Transverse colon (tissue), 4 donors: ENCODE data around the gene ETHE1. TPM values are rescaled to one million over a fixed set of nuclear protein-coding genes. Genes with fewer than 3 reads are reported as not detected.

Experiments used
- DNase-seq: peaks from one replicate; pipeline ENCODE4 v3.0.0-alpha.2; 2019
- H3K27ac ChIP-seq, 4 donors: fragments of 200-600 bp; sonication (generic); 2 replicates each; pipeline ENCODE4 v1.5.1; 2016 to 2018; ENCODE audit warnings: inconsistent platforms in 4 of 4
- H3K27me3 ChIP-seq: fragments of 200-600 bp; sonication (generic); 2 replicates; pipeline ENCODE4 v1.5.1; 2017; ENCODE audit warnings: inconsistent platforms
- H3K36me3 ChIP-seq, 4 donors: fragments of 200-600 bp; sonication (generic); 2 replicates each; pipeline ENCODE4 v1.5.1; 2017 to 2019; ENCODE audit warnings: inconsistent platforms in 4 of 4
- H3K4me1 ChIP-seq, 4 donors: fragments of 200-600 bp; sonication (generic); 2 replicates each; pipeline ENCODE4 v1.5.1; 2017 to 2020; ENCODE audit warnings: inconsistent platforms in 4 of 4
- H3K4me3 ChIP-seq, 4 donors: fragments of 200-600 bp; sonication (generic); 1 replicate in 1 of 4; 2 replicates in 3 of 4; pipeline versions ENCODE4 v1.5.1 to v1.6.1; 2017 to 2019; ENCODE audit warnings: inconsistent platforms in 4 of 4
- H3K9me3 ChIP-seq, 2 donors: fragments of 200-600 bp; sonication (generic); 2 replicates each; pipeline ENCODE4 v1.5.1; 2017 to 2019; ENCODE audit warnings: inconsistent platforms in 2 of 2
- CTCF ChIP-seq, 5 experiments: fragments of 200-600 bp in 3 of 5; fragments of 450-650 bp in 2 of 5; sonication (generic) in 3 of 5; IDR thresholded peaks; 1 replicate in 2 of 5; 2 replicates in 3 of 5; pipeline ENCODE4 v1.5.1; 2016 to 2017; ENCODE audit warnings: antibody characterized with exemption in 5 of 5, inconsistent platforms in 3 of 5, mild to moderate bottlenecking in 2 of 5, moderate library complexity in 1 of 5
- EP300 ChIP-seq: sonication (generic); formaldehyde crosslinking; IDR thresholded peaks from one replicate; pipeline ENCODE4 v1.6.1; 2017; ENCODE audit warnings: antibody characterized with exemption, low read depth
- POLR2A ChIP-seq: fragments of 450-650 bp; IDR thresholded peaks from one replicate; pipeline ENCODE4 v1.6.1; 2016; ENCODE audit warnings: antibody characterized with exemption, mild to moderate bottlenecking, moderate library complexity
- POLR2AphosphoS5 ChIP-seq, 3 donors: sonication (generic); formaldehyde crosslinking; IDR thresholded peaks; one replicate each; pipeline ENCODE4 v1.6.1; 2016; ENCODE audit warnings: antibody characterized with exemption in 3 of 3
- WGBS, 2 donors: methylation state at CpG; one replicate each; pipeline ENCODE4 v1.1.5; 2018; ENCODE audit warnings: low coverage in 1 of 2; 5-methylcytosine and 5-hydroxymethylcytosine counted together
- in situ Hi-C, 4 donors: fragments of 200-750 bp; cut with MboI; loops; one replicate each; pipeline versions ENCODE4 v1.15.0 to v1.15.1; 2017; ENCODE audit warnings: low sequenced_read_pairs in 3 of 4, low pct_ligation_motif_present in 1 of 4, low pct_unique_long_range_greater_than_20kb in 1 of 4
- intact Hi-C: fragments of 100-400 bp; cut with DNase I; formaldehyde crosslinking; loops from one replicate; pipeline ENCODE4 v1.15.1; 2023; ENCODE audit warnings: low total_unique reads
- total RNA-seq, 4 donors: library from RNA; depleted of rRNA; stranded (reverse); fragments of >200 nt; gene quantifications; one replicate each; pipeline ENCODE4 v1.1.0, GENCODE V29; 2016

ETHE1 gene
- total RNA-seq, 4 donors from 2014 or later = 438 to 667 (median 458) TPM

DNA sequence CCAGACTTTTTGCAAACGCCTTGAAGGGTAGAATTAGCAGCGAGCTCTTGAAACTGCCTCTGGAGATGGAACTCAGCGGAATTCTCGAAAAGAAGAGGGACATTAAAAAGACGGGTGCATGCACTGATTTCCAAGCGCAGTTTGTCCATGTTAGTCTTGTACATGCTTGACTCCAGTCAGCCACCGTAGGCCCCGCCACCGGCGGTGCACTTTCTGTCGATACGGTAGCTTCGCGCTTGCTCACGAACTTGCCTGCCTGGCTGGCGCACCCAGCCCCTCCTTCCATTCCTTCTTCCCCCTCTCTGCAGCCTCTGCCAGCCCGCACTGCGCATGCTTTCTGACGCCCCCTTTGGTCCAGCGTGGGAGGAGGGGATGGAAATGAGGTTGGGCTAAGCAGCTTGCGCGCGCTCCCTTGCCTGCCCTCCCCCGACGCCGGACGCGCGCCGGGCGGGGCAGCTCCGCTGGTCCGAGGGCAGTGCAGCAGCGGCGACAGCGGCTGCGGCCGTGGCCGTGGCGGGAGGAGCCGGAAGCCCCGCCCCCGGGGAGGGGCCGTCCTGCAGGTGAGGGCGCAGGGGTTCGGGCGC lies 6.1 kb upstream of the ETHE1 start, which contains the start of gene ZNF575:
TSS of gene ZNF575 (plus strand) at position 227 of the 584 bp plus-strand sequence. CDS start 1,235 bp downstream, outside the sequence.
- Histone ChIP-seq H3K9me3 (no peaks in the 10 kb centered on the region), H3K27ac (peak within 1 kb of the TSS; percentile 92 to 98 (median 96)), H3K27me3 (no peaks in the 10 kb centered on the region), H3K4me3 (peak within 1 kb of the TSS; percentile 41 to 62 (median 53)), H3K36me3 (no peaks in the 10 kb centered on the region), H3K4me1 (peaks cover 9 to 35% (median 16%) of the 10 kb centered on the region in 4 donors)
- in situ Hi-C loops = no loop called here
- TF ChIP-seq POLR2AphosphoS5 (IDR thresholded peaks at IDR 0.05) (peak; percentile 65 to 71 (median 66)), POLR2A (no peak), EP300 (no peak), CTCF (IDR thresholded peaks at IDR 0.05) (peak in 1 of 5 experiments; percentile 1)
- intact Hi-C loops = loop anchor here (10.0 kb wide), 1 partner anchor 62 kb away; the partner anchor contains the start of genes IRGQ and ZNF576
- DNase-seq = peak; percentile 91
- 1% methylated on average over 23 of the region's 47 CpGs; no CpG with 5 or more reads in 1 of the 2 donors for WGBS, 2 donors

- Histone ChIP-seq H3K36me3 (no peaks in the 10 kb centered on the region), H3K4me3 (peak overlapping the region; percentile 41 to 62 (median 53)), H3K9me3 (no peaks in the 10 kb centered on the region), H3K27ac (peak overlapping the region; percentile 92 to 98 (median 96)), H3K4me1 (peaks cover 10 to 40% (median 20%) of the 10 kb centered on the region in 4 donors), H3K27me3 (no peaks in the 10 kb centered on the region)
- peak; percentile 82 for DNase-seq
- WGBS, 2 donors = 1% methylated on average over 16 of the region's 16 CpGs; no CpG with 5 or more reads in 1 of the 2 donors
- TF ChIP-seq POLR2AphosphoS5 (IDR thresholded peaks at IDR 0.05) (peak in 1 of 3 donors; percentile 5), CTCF (IDR thresholded peaks at IDR 0.05) (no peak)
- in situ Hi-C loops (no loop called here), intact Hi-C loops (loop anchor here (10.0 kb wide), 1 partner anchor 62 kb away; the partner anchor contains the start of genes IRGQ and ZNF576)
Measured at GRCh38 chr19:43532571-43532961, 5.6 kb upstream of the ETHE1 start.

- intact Hi-C loops = no loop called here
- peak in 2 of 3 donors; percentile 20 to 21 for TF ChIP-seq POLR2AphosphoS5 (IDR thresholded peaks at IDR 0.05)
- no peak for TF ChIP-seq CTCF (IDR thresholded peaks at IDR 0.05)
- no peak for TF ChIP-seq EP300
- Histone ChIP-seq H3K4me1 (peaks cover 10 to 67% (median 50%) of the 10 kb centered on the region in 4 donors), H3K27me3 (no peaks in the 10 kb centered on the region), H3K9me3 (no peaks in the 10 kb centered on the region), H3K4me3 (peak overlapping the region in 3 of 4 donors; percentile 88 to 99 (median 94)), H3K36me3 (no peaks in the 10 kb centered on the region), H3K27ac (peak overlapping the region; percentile 92 to 97 (median 95))
- in situ Hi-C loops = no loop called here
- 26 to 28% methylated on average over 4 to 13 of the region's 13 CpGs for WGBS, 2 donors
- peak; percentile 51 for DNase-seq
Measured at GRCh38 chr19:43527860-43528622, 1.0 kb upstream of the ETHE1 start.
